HEK293T (cell line): ENCODE results near the gene RIOK2.

Source experiments
- ARNT ChIP-seq: fragments of 450-650 bp; IDR thresholded peaks from 2 replicates; pipeline ENCODE4 v1.6.1; 2017; ENCODE audit warnings: mild to moderate bottlenecking
- BHLHE40 ChIP-seq: fragments of 450-650 bp; IDR thresholded peaks from 2 replicates; pipeline ENCODE4 v1.6.1; 2016; ENCODE audit warnings: mild to moderate bottlenecking, moderate library complexity, borderline replicate concordance
- CTBP1 ChIP-seq: fragments of 450-650 bp; IDR thresholded peaks from 2 replicates; pipeline ENCODE4 v1.6.1; 2016; ENCODE audit warnings: borderline replicate concordance
- ELF4 ChIP-seq: fragments of 450-650 bp; IDR thresholded peaks from 2 replicates; pipeline ENCODE4 v1.6.1; 2017; ENCODE audit warnings: antibody characterized with exemption
- FOXK2 ChIP-seq: fragments of 450-650 bp; IDR thresholded peaks from 2 replicates; pipeline ENCODE4 v1.6.1; 2016; ENCODE audit warnings: mild to moderate bottlenecking
- LEF1 ChIP-seq: fragments of 450-650 bp; IDR thresholded peaks from 2 replicates; pipeline ENCODE4 v1.6.1; 2017; ENCODE audit warnings: mild to moderate bottlenecking, borderline replicate concordance
- SP1 ChIP-seq: fragments of 450-650 bp; IDR thresholded peaks from 2 replicates; pipeline ENCODE4 v1.6.1; 2017
- SUZ12 ChIP-seq: fragments of 450-650 bp; IDR thresholded peaks from 2 replicates; pipeline ENCODE4 v1.6.1; 2016; ENCODE audit warnings: mild to moderate bottlenecking
- TARDBP ChIP-seq: fragments of 450-650 bp; IDR thresholded peaks from 2 replicates; pipeline ENCODE4 v1.6.1; 2016
- ZNF384 ChIP-seq: fragments of 450-650 bp; IDR thresholded peaks from 2 replicates; pipeline ENCODE4 v1.6.1; 2016

- TF ChIP-seq SUZ12 (no peak), ZNF384 (no peak), ELF4 (no peak), SP1 (no peak), ARNT (no peak), BHLHE40 (no peak), TARDBP (no peak), FOXK2 (no peak), CTBP1 (no peak), LEF1 (no peak)
These were observed 72.0 kb downstream of the RIOK2 start for GRCh38 chr5:97111004-97111403.
